Measurements from ENCODE around the gene CASQ1. TPM values are rescaled to one million over a fixed set of nuclear protein-coding genes. Genes with fewer than 3 reads are reported as not detected.

CASQ1 gene
- total RNA-seq, 1 experiment from 2014 or later = not detected

DNA sequence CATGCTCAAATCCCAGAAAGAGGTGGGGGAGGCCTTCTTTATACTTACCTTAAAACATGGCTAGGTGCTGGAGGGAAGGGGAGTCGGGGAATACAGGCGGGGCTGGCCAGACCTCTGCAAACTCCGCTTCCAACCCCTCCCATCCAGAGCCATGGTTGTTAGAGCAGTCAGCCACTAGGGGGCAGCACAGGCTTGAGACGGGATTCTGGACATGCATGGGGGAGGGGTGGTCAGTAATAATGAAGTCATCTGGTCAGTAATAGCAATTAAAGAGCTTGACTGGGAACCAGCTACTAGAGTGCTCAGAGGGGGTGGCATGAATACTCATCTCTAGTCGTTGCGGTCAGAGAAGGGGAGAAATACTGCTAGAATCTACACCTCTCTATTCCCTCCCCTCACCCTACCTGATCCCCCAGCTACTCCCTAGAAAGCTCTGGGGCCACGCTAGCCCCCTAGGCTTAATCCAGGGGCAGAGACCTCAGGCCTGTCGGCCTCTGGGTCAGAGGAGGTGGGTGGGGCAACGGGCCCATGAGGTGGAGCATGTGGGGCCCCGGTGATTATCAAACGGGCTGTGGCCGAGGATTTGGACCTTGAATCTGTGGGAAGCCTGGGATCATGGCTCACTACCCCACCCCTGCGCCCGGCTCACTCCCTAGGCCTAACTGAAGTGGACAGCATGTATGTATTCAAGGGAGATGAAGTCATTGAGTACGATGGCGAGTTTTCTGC, 2.9 kb downstream of the CASQ1 start:
- DNase-seq (ENCODE audit: low read depth) = peak; percentile 73
- in situ Hi-C loops (cut with HindIII; ENCODE audit: low pct_unique_long_range_greater_than_20kb, low sequenced_read_pairs) = no loop called here

GRCh38 chr1:160193832-160194736, 3.7 kb downstream of the CASQ1 start:
- DNase-seq (ENCODE audit: low read depth) = no peak
- in situ Hi-C loops (cut with HindIII; ENCODE audit: low pct_unique_long_range_greater_than_20kb, low sequenced_read_pairs) = no loop called here

- no peak for DNase-seq (ENCODE audit: low read depth)
- in situ Hi-C loops (cut with HindIII; ENCODE audit: low pct_unique_long_range_greater_than_20kb, low sequenced_read_pairs) = no loop called here
Measured at GRCh38 chr1:160194737-160195059, 4.3 kb downstream of the CASQ1 start.

- DNase-seq (ENCODE audit: low read depth) = no peak
- in situ Hi-C loops (cut with HindIII; ENCODE audit: low pct_unique_long_range_greater_than_20kb, low sequenced_read_pairs) = no loop called here
Measured at GRCh38 chr1:160196143-160196542, 5.8 kb downstream of the CASQ1 start.

DNA sequence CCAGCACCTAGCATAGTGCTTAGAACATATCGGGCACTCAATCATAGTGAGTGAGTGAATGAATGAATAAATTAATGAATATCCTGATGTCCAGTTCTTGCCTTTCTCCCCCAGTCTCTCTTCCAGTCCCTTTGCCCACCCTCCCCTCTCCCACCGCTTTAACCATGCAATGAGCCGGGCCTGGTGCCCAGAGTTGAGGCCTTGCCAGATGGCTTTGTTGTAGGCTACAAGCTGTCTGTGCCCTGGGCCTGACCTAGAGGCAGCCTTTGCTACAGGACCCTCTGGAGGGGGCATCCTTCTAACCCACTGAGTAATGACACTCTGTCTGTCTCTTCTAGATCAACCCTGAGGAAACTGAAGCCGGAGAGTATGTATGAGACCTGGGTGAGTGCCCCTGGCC, 6.9 kb downstream of the CASQ1 start:
- in situ Hi-C loops (cut with HindIII; ENCODE audit: low pct_unique_long_range_greater_than_20kb, low sequenced_read_pairs) = no loop called here
- DNase-seq (ENCODE audit: low read depth) = no peak

GRCh38 chr1:160200786-160201185, 10.4 kb downstream of the CASQ1 start:
- in situ Hi-C loops (cut with HindIII; ENCODE audit: low pct_unique_long_range_greater_than_20kb, low sequenced_read_pairs) = loop anchor here (10.0 kb wide), 1 partner anchor 96 kb away; no protein-coding TSS in a partner anchor

DNA sequence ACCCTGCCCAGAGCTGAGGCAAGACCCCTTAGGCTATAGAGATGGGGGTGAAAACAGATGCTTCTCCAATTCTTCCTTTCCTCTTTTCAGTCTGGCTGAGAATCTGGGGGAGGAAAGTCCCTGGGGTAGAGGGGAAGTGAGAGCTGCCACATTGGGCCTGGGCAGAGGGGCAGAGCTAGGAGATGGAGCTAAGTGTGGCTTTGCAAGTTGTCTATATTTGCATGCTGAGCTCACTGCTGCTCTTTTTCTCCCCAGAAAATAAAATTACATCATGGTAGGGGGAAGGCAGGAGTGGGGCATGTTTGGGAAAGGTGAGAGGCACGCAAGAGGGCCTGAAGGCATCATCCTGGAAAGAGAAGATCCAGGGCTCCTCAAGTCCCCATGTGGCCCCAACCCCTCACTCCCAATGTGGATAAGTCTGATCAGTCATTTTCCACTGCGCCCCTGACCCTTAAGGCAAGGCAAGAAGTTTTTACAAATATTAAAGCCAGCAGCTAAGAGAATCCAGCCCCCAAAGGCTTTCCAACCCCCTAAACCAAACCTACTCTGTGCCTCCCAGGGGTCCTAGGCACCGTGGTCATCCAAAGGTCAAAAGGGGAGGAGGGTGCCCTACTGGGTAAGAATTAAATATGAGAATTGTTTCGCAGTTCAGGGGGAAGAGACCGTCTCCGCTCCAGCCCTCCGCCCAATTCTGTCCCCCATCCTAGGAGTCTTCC, 14.3 kb downstream of the CASQ1 start:
- in situ Hi-C loops (cut with HindIII; ENCODE audit: low pct_unique_long_range_greater_than_20kb, low sequenced_read_pairs) = loop anchor here (10.0 kb wide), 1 partner anchor 100 kb away; no protein-coding TSS in a partner anchor
- DNase-seq (ENCODE audit: low read depth) = no peak

More at GRCh38 chr1:160200786-160201185, 10.4 kb downstream of the CASQ1 start:
- DNase-seq (ENCODE audit: low read depth) = no peak

DNA sequence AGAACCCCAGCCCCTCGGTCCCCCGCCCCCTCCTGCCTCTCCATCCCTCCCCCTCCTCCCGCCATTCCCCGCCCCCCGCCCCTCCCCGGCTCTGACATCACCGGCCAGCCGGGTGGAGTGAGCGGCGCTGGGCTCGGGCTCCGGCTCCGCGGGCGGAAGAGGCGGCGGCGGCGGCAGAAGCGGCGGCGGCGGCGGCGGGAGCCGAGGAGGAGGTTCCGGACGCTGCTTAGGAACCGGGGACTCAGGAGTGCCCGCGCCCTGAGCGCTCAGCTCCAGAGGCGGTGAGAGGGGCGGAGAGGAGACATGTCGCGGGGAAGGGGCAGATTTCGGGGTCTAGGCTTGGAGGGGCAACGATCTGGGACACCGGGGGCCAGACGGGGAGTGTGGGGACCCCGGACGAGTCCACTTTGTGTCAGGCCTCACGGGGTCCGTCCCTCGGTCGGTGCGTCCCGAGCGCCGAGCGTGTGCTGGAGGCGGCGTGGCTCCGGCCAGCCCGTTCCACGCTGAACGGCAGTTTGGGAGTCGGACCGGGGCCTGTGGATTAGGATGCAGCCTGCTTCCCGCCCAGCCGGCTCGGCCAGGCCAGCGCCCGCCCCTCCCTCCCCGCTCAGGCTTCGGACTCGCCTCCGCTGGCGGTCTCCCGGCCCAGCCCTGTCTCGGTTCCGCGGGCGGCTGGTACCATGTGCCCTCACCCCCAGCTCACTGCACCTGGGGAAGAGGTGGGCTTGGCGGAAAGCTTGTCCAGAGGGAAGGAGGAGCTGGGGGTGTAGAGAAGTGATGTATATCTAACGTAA, 15.1 kb downstream of the CASQ1 start, which contains the start of gene PEA15:
PEA15 (plus strand) TSS at position 143 of the 794 bp plus-strand sequence. CDS start 6,161 bp downstream, outside the sequence.
- in situ Hi-C loops (cut with HindIII; ENCODE audit: low pct_unique_long_range_greater_than_20kb, low sequenced_read_pairs) = loop anchor here (10.0 kb wide), 1 partner anchor 101 kb away; no protein-coding TSS in a partner anchor
- DNase-seq (ENCODE audit: low read depth) = peak; percentile 45

GRCh38 chr1:160206036-160206389, 15.6 kb downstream of the CASQ1 start:
- peak; percentile 51 for DNase-seq (ENCODE audit: low read depth)
- in situ Hi-C loops (cut with HindIII; ENCODE audit: low pct_unique_long_range_greater_than_20kb, low sequenced_read_pairs) = loop anchor here (10.0 kb wide), 1 partner anchor 101 kb away; no protein-coding TSS in a partner anchor

DNA sequence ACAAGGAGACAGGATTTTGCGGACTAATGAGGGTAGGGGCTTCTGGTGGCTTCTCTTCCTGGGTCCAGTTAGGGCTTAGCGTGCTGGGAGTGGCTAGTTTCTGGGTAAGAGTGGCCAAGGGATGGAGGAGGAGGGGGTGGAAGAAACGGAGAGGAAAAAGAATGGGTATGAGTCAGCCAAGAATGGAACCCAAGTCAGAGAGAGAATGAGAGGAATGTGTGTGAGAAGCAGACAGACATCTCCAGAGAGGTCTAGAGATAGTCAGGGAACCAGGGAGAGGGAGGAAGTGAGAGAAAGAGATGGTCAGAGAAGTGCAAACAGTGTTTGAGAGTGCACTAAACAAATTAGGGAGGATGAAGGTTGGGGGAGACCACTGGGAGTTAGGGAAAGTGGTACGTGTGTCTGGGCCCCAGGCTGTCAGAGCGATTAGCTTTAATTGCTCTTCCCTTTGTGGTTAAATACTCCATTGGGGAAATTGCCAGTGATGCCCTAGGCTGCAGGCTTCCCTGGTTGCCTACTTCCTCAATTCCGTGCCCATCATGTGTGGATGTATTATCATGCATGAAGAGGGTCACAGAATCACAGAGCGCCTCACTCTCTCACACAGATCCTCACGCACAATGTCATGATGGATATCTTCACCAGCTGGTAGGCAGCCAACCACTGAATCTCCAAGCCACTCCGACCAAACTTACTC, 16.2 kb downstream of the CASQ1 start:
- in situ Hi-C loops (cut with HindIII; ENCODE audit: low pct_unique_long_range_greater_than_20kb, low sequenced_read_pairs) = loop anchor here (10.0 kb wide), 1 partner anchor 102 kb away; no protein-coding TSS in a partner anchor
- peak; percentile 64 for DNase-seq (ENCODE audit: low read depth)

GRCh38 chr1:160207118-160207650, 16.8 kb downstream of the CASQ1 start:
- in situ Hi-C loops (cut with HindIII; ENCODE audit: low pct_unique_long_range_greater_than_20kb, low sequenced_read_pairs) = loop anchor here (10.0 kb wide), 1 partner anchor 102 kb away; no protein-coding TSS in a partner anchor
- DNase-seq (ENCODE audit: low read depth) = no peak

GRCh38 chr1:160207771-160208556, 17.6 kb downstream of the CASQ1 start:
- DNase-seq (ENCODE audit: low read depth) = no peak
- in situ Hi-C loops (cut with HindIII; ENCODE audit: low pct_unique_long_range_greater_than_20kb, low sequenced_read_pairs) = loop anchor here (10.0 kb wide), 1 partner anchor 103 kb away; no protein-coding TSS in a partner anchor

- in situ Hi-C loops (cut with HindIII; ENCODE audit: low pct_unique_long_range_greater_than_20kb, low sequenced_read_pairs) = loop anchor here (10.0 kb wide), 1 partner anchor 104 kb away; no protein-coding TSS in a partner anchor
- no peak for DNase-seq (ENCODE audit: low read depth)
Measured at GRCh38 chr1:160208557-160209320, 18.4 kb downstream of the CASQ1 start.

DNA sequence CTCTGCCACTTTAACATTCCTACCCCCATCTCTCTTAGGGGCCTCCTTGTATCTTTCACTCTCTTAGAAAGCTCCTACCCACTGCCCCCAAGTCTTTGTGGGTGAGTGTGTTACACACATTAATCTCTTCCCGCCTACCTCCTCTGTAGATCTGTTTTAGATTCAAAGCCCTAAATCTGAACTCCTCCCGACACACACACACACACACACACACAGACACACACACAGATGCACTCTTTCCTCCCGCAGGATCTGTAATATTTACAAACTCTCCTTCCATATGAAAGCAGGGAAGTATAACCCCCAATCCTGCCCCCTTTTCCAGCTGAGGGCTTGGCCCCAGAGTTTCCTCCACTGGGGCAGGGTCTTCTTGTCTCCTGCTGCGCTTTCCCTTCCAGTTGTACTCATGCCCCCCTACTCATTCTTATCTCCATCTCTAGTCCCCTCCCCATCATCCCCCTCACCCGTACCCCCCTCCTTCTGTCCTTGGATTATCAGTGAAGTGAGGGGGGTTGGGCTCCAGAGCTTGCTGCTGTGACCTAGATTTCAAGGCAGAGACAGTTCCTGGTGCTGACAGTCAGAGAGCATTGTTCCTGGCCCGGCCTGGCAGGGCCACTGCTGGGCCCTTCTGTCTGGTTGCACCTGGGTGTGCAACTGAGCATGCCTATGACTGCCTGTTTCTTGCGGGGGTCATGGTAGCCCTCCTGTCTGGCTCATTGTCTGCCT, 19.1 kb downstream of the CASQ1 start:
- DNase-seq (ENCODE audit: low read depth) = no peak
- in situ Hi-C loops (cut with HindIII; ENCODE audit: low pct_unique_long_range_greater_than_20kb, low sequenced_read_pairs) = loop anchor here (10.0 kb wide), 1 partner anchor 105 kb away; no protein-coding TSS in a partner anchor

- in situ Hi-C loops (cut with HindIII; ENCODE audit: low pct_unique_long_range_greater_than_20kb, low sequenced_read_pairs) = no loop called here
- DNase-seq (ENCODE audit: low read depth) = no peak
Measured at GRCh38 chr1:160210561-160210960, 20.2 kb downstream of the CASQ1 start.

Data from Caki2 (cell line).